ENCODE results near the gene DBNDD1.

DBNDD1 gene

GRCh38 chr16:89987169-89987568 lies 32.1 kb downstream of the DBNDD1 start:
- DNase-seq = no peak
- peaks cover 46 to 92% (median 72%) of the 10 kb centered on the region in 3 donors for H3K36me3 ChIP-seq

DNA sequence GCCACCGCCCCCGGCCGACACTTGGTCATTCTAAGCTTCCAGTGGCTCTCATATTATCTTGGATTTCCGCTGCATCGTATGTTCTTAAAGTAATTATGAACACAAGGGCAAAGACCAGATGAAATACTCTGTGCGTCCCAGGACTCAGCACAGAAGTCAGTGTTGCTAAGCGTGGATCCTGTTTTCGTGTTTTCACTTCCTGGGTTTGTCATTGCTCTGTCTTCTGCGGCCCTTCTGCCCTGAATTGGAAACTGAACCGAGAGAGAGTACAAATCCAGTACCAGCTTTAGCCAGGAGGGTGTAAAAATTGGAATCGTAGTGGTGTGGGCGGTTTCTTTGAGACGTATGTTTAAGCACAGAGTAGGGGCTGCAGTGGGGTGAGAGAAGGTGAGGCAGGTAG lies 32.7 kb downstream of the DBNDD1 start:
- no peaks in the 10 kb centered on the region for H3K27me3 ChIP-seq
- H3K27ac ChIP-seq = no peak overlapping the region
- no peak for DNase-seq
- no peak overlapping the region for H3K4me3 ChIP-seq
- peaks cover 52 to 92% (median 72%) of the 10 kb centered on the region in 3 donors for H3K36me3 ChIP-seq
- no peaks in the 10 kb centered on the region for H3K4me1 ChIP-seq
- intact Hi-C loops (cut with DNase I; ENCODE audit: low total_unique reads) = no loop called here
- TF ChIP-seq, protein P1, sequence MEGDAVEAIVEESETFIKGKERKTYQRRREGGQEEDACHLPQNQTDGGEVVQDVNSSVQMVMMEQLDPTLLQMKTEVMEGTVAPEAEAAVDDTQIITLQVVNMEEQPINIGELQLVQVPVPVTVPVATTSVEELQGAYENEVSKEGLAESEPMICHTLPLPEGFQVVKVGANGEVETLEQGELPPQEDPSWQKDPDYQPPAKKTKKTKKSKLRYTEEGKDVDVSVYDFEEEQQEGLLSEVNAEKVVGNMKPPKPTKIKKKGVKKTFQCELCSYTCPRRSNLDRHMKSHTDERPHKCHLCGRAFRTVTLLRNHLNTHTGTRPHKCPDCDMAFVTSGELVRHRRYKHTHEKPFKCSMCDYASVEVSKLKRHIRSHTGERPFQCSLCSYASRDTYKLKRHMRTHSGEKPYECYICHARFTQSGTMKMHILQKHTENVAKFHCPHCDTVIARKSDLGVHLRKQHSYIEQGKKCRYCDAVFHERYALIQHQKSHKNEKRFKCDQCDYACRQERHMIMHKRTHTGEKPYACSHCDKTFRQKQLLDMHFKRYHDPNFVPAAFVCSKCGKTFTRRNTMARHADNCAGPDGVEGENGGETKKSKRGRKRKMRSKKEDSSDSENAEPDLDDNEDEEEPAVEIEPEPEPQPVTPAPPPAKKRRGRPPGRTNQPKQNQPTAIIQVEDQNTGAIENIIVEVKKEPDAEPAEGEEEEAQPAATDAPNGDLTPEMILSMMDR (IDR thresholded peaks at IDR 0.05) = no peak
- no peaks in the 10 kb centered on the region for H3K9me3 ChIP-seq

More at GRCh38 chr16:89987169-89987568, 32.1 kb downstream of the DBNDD1 start:
- Histone ChIP-seq H3K27ac (no peak overlapping the region), H3K27me3 (no peaks in the 10 kb centered on the region), H3K9me3 (no peaks in the 10 kb centered on the region), H3K4me3 (no peak overlapping the region), H3K4me1 (no peaks in the 10 kb centered on the region)
- TF ChIP-seq, protein P1 (IDR thresholded peaks at IDR 0.05) = no peak
- intact Hi-C loops (cut with DNase I; ENCODE audit: low total_unique reads) = no loop called here

GRCh38 chr16:89985219-89985618 lies 34.0 kb downstream of the DBNDD1 start:
- Histone ChIP-seq H3K4me1 (no peaks in the 10 kb centered on the region), H3K27ac (no peak overlapping the region), H3K36me3 (peaks cover 61 to 89% (median 71%) of the 10 kb centered on the region in 3 donors), H3K4me3 (no peak overlapping the region), H3K27me3 (no peaks in the 10 kb centered on the region), H3K9me3 (no peaks in the 10 kb centered on the region)
- DNase-seq = no peak
- TF ChIP-seq, protein P1 (IDR thresholded peaks at IDR 0.05) = no peak
- intact Hi-C loops (cut with DNase I; ENCODE audit: low total_unique reads) = no loop called here

- Histone ChIP-seq H3K36me3 (peaks cover 61 to 88% (median 77%) of the 10 kb centered on the region in 3 donors), H3K9me3 (no peaks in the 10 kb centered on the region), H3K27ac (no peak overlapping the region), H3K4me3 (no peak overlapping the region), H3K4me1 (no peaks in the 10 kb centered on the region), H3K27me3 (no peaks in the 10 kb centered on the region)
- TF ChIP-seq, protein P1 (IDR thresholded peaks at IDR 0.05) = no peak
- intact Hi-C loops (cut with DNase I; ENCODE audit: low total_unique reads) = no loop called here
- DNase-seq = no peak
Measured at GRCh38 chr16:89984216-89984615, 35.0 kb downstream of the DBNDD1 start.

- TF ChIP-seq, protein P1 (IDR thresholded peaks at IDR 0.05) = no peak
- Histone ChIP-seq H3K4me3 (no peak overlapping the region), H3K9me3 (no peaks in the 10 kb centered on the region), H3K27ac (no peak overlapping the region), H3K36me3 (peaks cover 61 to 88% (median 81%) of the 10 kb centered on the region in 3 donors), H3K4me1 (no peaks in the 10 kb centered on the region), H3K27me3 (no peaks in the 10 kb centered on the region)
- no peak for DNase-seq
- intact Hi-C loops (cut with DNase I; ENCODE audit: low total_unique reads) = no loop called here
Measured at GRCh38 chr16:89983536-89983935, 35.7 kb downstream of the DBNDD1 start.

DNA sequence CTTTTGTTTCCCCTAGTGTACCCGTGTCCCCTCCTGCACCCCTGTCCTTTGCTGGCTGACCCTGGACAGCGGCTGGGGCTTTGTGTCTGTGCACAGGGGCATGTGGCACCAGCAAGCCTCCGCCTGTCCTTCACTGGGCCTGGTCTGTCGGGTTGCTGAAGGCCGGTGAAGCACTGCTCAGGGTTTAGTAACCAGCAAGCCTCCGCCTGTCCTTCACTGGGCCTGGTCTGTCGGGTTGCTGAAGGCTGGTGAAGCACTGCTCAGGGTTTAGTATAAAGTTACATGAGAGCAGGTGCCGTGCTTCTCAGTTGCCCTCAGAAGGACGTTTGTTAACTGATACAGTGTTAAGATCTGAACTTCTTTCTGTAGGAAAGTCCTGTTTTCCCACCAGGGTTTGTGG lies 36.9 kb downstream of the DBNDD1 start:
- DNase-seq = no peak
- peaks cover 58 to 91% (median 80%) of the 10 kb centered on the region in 3 donors for H3K36me3 ChIP-seq
- no peak overlapping the region for H3K27ac ChIP-seq
- H3K9me3 ChIP-seq = no peaks in the 10 kb centered on the region
- H3K27me3 ChIP-seq = no peaks in the 10 kb centered on the region
- no peaks in the 10 kb centered on the region for H3K4me1 ChIP-seq
- TF ChIP-seq, protein P1 (IDR thresholded peaks at IDR 0.05) = no peak
- H3K4me3 ChIP-seq = no peak overlapping the region
- intact Hi-C loops (cut with DNase I; ENCODE audit: low total_unique reads) = no loop called here

All from tibial artery (tissue), 4 donors.